UCSD-AML1 (cell line): ENCODE data around the gene ARL6IP5.
A peak's percentile ranks its signal among the peaks of the same experiment; 100 is the strongest.

Experiments
- DNase-seq: peaks from one replicate; lab custom pipeline; 2025; ENCODE audit not compliant: unreplicated experiment; lab: John Stamatoyannopoulos, UW

The ARL6IP5 gene

DNA sequence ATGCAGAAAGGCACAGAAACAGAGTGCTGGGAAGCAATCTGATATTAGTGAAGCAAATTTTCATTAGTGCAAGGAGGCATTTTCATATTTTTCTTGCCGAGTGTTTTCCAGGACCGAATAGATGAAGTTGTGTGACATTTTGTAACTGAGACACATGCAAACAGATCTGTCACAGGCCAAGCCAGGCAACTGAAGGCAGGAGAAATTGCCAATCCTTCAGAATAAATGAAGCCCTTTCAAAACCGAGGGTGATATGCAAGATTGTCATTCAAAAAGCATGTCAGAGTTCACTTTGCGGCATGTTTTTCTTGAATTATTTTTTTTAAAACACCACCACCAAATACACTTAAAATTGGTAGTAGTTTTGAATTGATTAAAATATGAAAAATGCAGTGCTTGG, 31.4 kb downstream of the ARL6IP5 start:
- DNase-seq = no peak

DNA sequence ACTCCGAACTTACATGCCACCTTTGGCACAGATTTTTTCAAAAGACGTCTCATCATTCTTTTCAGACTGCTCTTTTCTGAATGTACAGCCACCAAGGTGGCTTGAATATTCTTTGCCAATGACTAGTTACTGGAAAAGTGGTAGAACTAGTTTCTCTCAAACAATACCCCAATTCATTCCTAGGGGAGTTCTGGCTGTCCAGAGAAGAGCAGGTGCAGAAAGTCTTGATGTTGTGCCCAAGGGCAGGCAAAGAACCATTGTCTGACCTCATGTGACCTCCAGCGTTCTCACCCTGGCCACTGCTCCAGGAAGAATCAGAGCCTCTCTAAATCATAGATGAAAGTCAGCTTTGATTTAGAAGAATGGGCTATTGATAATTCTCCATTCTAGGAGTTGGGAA, 32.2 kb downstream of the ARL6IP5 start:
- no peak for DNase-seq

DNA sequence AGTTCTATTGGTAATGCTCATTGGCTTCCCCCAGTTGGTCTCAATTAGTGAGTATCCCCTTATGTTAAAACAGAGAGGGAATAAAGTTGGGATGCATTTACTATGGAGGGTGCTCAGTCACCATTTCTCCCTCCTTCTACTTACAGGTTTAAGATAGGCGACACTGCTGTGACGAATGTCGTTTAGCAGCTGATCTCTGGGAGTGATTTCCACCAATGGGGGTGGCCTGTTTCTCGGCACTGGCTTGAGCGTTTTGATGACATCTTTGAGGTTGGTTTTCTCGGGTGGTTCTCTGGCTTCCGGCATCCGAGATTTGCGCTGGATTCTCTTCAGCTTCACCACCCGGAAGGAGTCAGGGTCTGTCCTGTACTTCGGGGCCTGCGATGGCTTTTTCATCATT, 33.8 kb downstream of the ARL6IP5 start:
- DNase-seq = no peak

DNA sequence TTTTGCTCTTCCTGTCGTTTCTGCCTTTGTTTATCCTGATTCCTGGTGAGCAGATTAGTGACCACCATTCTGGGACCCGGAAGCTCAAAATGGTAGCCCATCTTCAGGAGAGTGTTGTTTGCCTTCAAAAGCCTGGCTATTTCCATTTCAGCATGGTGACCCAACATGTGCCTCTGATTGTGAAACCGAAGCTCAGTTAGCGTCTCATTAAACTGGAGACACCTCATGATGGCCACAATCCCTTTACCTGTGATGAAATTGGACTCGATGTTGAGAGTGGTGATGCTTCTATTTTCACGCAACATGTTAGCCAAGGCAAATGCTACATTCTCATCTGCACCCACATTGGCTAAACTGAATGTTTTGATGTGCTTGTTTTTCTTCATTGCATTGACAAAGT, 34.4 kb downstream of the ARL6IP5 start:
- DNase-seq = no peak

DNA sequence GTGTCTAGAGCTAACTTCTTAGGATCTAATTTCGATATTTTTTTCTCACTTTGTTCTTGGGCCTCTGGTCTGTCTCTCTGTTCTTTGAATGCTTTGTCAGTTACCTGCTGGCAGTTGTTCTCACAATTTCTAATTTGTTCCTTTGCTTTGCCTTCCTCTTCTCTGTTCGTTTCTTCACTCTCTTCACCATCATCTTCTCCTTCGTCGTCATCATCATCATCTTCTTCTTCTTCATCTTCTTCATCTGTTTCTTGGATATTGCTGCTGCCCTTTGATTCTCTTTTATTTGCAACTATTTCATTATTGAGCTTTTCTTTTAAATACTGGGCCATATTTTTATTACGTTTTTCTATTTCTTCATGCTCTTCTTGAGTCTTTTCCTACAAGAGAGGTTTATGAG, 34.9 kb downstream of the ARL6IP5 start:
- no peak for DNase-seq

DNA sequence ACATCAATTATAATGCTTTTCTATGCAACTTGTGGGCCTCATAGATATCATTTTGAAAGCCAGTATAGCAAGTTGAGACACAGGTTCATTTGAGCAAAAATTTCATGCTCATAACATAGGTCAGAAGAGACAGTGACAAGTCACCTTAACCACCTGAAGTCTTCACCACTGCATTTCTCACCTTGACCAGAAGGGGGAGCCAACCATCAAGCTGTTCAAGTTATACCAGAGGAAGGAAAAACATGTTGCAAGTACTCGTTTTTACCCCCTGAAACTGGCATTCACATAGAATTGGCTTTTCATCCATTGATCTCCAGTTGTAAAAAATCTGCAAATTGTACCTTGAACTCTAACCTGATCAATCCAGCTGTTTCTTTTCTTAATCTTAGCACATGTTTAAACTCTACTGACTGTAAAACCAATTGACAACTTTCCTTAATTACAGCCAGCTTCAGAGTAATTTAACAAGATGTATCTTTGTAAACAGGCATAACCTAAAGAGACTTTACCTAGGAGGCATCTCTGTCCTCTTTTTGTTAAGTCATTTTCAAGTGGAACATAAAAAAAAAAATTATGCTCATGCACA, 36.2 kb downstream of the ARL6IP5 start:
- DNase-seq = peak; percentile 25

DNA sequence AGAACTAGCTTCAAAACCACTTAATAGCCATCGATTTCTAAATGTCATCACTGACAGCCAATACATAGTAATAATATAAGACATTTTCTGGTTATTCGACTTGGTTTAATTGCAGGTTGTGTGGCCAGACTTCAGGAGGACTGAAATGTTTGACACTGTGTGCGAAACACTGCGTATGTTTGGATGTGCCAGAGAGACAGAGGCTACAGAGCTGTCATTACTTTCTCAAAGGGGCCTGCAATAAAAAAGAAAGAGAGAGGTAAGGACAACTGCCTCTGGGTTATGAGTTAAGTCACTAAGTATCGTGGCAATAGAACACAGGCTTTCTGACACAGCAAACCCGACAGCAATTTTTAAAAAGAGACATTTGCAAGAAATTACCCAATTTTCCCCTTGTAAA, 36.8 kb downstream of the ARL6IP5 start:
- DNase-seq = no peak

DNA sequence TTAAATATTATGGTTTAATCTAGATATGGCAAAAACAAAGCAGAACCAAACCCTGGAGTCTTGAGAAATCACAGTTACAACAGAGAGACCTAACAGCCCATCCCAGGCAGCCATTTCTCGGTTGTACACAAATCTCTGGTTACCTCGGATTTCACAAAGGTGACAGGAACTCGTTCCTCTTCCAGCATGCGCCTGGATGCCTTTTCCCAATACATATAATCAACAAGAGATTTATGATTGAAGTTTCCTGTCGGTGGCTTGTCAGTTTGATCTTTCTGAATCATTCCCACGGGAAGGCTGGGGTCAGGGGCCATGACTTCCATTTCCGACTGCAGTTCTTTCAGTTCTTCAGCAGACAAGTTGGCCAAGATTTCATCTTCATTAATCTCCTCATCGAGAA, 37.2 kb downstream of the ARL6IP5 start:
- no peak for DNase-seq

DNA sequence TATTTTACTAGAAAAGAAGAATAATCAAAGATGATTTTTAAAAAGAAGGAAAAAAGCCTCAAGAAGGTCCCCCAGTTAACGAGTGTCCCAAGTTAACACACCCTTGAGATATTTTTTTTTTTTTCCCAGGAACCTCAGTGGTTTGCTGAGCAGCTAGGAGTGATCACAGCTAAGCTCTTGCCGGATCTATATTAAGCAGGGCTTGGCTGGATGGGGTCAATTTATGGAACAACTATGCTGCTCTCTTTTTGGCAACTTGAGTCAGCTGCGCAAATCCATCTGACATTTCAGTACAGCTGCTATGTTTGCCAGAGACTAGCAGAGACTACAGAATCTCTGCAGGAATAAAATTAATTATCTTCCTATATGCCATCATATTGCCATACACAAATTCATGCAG, 37.7 kb downstream of the ARL6IP5 start, which contains the start of gene LMOD3:
Gene LMOD3, minus strand, starts transcription at position 193 of the 400 bp plus-strand sequence. CDS start 209 bp downstream, outside the sequence.
- no peak for DNase-seq

DNA sequence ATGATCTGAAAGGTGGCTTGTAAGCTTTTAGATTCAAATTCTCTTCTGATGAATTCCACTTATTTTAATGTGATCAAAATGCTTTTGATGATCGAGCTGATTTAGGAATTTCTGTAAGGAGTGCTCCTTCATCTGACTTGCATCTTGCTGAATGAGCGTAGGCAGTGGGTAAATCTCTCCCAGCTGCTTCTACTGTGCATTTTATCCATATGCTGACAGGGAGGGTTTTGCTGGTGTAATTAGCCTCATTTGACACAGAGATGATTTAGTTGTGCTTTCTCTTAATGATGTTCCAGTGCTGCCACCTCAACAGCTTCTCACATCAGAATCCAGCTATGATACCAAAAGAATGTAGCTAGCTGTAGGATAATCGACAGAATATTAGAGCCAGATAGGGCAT, 41.5 kb downstream of the ARL6IP5 start:
- DNase-seq = no peak

DNA sequence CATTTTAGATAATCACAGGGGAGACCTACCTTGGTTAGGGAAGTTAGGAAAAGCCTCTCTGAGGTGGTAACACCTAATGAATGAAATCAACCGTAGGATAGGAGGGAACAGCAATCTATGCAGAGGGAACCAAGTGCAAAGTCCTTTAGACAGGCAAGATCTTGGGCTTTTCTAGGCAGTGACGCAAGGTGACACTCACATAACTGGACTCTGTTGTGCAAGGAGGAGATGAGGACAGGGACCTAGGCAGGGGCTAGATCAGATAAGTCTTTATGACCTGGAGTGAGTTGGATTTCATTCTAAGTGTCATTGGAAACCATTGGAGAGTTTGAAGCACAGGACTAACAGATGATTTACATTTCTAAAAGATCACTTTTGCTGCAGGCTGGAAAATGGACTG, 42.3 kb downstream of the ARL6IP5 start:
- DNase-seq = no peak

DNA sequence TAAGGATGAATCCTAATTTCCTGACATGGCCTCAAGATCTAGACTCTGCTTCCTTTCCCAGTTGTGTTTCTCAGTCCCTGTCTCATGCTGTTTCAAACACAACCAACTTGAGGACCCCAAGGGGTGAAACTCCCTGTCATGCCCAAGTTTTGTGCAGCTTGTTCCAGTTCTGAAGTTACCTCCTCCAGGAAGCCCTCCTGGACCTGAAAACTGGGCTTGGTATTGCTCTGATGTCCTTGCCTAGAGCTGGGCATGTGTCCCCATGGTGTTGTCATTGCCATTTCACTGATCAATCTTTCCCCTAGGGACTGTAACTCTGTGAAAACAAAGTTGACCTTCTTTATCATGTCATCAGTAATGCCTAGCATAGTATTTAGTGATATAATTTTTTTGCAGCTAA, 43.8 kb downstream of the ARL6IP5 start:
- no peak for DNase-seq

DNA sequence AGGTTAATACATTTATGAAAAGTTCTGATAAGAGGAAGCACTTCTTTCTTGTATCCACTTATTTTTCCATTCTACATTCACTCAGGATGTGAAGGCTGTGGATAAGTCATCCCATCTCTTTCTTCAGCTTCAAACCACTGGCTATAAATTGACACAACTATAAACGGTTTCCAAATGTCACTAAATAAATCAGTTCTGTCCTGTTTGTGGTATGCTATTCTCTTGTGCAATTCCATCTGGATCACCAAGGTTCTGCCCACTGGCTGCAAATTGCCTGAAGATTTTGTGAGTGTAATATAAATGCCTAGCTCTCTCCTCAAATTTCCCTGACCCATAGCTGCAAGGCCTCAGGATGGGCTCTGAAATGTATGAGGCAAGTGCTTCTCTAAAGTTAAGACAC, 44.8 kb downstream of the ARL6IP5 start:
- DNase-seq = no peak

DNA sequence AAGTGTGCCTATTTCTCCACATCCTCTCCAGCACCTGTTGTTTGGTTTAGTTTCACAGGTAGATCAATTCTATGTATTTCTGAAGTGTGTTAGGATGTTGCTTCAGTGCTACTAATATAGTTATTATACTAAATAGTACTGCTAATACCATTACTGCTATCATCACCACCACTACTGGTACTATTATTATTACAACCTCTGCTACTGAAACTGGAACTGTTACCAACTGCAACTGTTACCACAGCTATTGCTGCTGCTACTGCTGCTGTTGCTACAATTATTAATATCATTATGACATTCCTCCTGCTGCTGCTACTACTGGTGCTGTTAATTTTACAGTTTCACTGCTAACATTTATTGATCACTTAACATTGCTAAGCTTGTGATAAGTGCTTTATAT, 46.0 kb downstream of the ARL6IP5 start:
- DNase-seq = no peak

DNA sequence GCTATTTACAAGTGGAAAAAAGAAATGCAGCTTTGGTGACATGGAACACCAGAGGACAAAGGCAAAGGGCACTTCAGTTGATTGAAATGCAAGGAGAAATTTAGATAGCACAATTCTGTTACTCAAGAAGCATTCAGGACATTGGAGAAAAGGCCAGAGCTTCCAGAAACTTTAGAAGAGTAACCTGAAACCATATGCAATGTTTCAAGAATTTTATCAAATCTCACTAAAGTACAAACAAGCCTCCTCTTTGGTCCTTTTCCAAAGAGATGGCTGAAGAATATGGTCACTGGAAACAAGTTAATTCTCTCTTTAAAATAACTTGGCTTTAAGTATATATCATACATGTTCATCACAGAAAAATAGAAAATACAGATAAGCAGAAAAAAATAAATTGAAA, 52.3 kb downstream of the ARL6IP5 start:
- DNase-seq = no peak

DNA sequence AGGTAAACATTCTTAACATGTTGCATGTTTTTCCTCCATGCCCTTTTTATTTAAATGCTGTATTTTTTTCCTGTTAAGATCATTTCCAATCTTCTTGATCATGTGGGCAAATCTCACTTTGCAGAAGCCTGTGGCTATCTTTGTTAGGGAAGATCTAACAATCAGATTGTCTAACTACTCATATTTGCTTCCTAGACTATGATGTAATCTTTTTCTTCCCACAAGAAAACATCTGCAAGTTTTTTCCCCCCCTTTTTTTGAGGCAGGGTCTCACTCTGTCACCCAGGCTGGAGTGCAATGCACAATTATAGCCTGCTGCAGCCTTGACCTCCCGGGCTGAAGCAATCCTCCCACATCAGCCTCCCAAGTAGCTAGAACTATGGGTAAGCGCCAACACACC, 52.7 kb downstream of the ARL6IP5 start:
- no peak for DNase-seq

DNA sequence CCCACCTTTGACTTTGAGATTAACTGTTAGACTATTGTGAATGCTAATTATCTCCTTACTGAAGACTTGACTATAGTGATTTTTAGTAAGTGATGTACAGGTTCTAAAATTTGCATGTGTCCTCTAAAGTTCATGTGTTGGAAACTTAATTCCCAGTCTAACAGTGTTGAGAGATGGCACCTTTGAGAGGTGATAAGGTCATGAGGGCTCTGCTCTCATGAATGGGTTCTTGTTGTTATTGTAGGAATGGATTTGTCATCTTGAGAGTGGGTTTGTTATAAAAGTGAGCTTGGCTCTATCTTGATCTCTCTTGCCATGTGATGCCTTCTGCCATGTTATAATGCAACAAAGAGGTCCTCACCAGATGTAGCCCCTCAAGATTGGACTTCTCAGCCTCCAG, 56.6 kb downstream of the ARL6IP5 start:
- no peak for DNase-seq

DNA sequence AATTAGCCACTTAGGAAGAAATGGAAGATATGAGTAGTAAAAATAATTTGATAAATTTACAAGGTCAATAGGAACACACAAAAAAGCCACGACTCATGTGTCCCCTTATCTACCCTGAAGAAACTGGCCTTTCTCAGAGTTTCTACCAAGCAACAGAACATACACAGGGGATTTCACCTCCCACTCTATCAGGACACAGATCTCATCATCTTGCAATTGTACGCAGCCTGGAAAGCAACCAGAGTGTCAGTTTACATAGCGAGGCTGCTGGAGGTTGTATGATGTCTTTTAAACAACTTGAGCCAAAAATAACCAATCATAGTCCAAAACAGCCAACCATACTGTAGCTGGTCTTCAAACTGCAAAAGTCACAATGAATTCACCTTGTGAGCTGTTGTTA, 57.4 kb downstream of the ARL6IP5 start:
- DNase-seq = no peak

DNA sequence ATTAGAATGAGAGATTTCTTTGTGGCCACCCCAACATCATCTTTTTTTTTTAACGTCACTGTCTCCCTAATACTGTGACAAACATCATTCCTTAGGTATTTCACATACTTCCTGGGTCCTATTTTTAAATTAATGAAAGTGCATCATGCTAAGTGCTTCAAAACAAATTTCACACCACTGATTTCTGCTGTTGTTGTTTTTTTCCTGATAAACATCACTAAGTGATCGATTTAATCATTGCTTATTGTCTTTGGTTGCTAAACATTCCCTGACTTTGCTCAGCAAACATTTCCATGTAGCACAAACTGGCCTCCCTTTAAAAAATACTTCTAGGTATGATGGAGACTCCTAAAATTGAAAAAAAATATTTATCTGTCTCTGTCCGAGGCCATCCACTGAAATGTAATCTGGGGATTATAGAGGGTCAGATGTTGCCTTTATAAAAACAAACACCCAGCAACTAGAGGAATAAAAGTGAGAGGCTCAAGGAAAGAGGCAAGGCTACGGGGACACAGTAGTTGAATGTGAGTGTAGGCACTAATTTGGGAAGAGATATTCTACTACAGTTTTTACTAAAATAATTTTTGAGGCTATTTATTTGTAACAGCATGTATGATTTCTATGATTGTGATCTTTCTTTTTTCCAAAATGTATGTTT, 58.2 kb downstream of the ARL6IP5 start:
- DNase-seq = no peak

DNA sequence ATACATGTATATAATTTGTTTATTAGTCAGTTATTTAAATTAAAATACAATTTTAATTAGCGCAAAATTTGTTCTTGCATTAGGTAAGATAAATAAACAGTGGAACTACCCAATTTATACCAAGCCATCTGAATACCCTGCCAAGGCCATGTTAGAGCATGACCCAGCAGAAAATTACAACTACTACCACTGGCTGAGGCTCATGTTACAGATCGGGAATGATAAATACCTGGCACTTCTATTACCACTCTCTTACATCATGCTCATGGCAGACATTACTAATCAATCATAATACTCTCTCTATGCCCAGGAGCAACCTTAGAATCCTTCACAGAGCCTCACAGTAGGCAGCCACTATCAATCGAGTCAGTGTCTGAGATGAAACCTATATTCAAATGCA, 58.9 kb downstream of the ARL6IP5 start:
- no peak for DNase-seq

DNA sequence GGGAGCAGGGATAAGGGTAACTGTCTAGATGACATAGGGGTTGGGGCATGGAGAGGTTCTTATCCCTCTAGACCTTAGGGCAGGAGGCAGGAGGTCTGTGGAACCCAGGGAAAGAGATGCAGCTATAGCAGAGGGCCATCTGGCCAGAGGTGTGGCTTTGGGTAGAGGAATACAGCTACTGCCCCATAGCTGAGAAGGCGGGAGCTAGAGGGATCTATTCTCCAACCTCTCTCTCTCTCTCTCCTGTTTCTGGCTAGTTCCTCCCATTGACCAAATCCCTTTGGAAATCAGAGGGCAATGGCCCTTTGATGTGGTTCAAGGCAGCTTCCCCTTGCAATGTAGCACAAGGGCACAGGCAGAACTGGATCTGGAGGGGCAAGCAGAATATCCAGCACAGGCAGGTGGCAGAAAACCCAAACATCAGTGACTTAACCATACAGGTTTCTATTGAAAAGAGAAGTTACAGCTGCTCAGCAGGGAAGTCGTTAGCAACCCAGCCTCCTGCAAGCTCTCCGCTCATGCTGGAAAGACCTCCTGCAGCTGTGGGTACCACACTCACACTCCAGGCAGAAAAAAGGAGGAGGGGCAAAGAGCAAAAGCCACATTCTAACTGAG, 60.0 kb downstream of the ARL6IP5 start:
- DNase-seq = peak; percentile 12

DNA sequence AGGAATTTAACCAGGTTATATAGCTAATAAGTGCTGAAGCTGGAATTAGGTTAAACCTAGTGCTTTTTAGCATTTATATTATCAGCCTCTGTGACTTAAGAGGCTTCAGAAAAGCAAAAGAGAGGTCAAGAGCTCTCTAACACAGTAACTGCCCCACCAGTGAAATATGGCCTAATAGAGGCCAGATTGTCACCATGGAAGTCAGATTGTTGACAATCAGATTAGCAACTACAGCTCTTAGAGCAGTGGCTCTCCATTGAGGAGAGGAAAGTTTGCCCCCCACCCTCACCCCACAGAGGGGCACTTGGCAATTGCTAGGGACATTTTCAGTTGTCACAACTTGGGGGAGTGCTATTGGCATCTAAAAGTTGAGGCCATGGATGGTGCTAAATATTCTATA, 61.0 kb downstream of the ARL6IP5 start:
- DNase-seq = no peak

DNA sequence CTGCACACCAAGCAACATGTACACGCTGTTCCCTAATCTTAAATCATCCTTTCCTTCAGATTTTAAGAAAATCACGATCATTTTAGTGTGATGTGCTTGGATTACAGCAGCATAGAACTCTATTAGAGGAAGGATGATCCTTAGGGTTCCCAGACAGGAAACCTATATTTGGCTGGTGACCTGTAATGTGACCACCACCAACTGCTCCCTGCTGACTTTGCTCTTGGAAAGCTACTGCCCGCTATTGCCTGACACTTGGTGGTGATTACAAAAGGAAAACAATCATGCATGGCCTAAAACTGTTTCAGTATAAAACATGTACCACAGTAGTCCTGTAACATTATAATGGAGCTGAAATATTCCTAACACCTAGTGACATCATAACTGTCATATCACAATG, 64.8 kb downstream of the ARL6IP5 start:
- DNase-seq = no peak
